ENCODE measurements around the gene DEFB118. TPM values are rescaled to one million over a fixed set of nuclear protein-coding genes. Genes with fewer than 3 reads are reported as not detected.

The DEFB118 gene
- not detected for total RNA-seq
- polyA plus RNA-seq: not detected
- long read RNA-seq, donor 1: 0 reads
- long read RNA-seq, donor 2: 0 reads

GRCh38 chr20:31368301-31368700 is at the start of gene DEFB118:
Gene DEFB118 (plus strand): TSS chr20:31368601. CDS start chr20:31368651, 50 bp downstream.
- Histone ChIP-seq H3K27ac (no peak within 1 kb of the TSS), H3K4me1 (no peaks in the 10 kb centered on the region), H3K9me3 (peaks cover 0 to 22% (median 17%) of the 10 kb centered on the region in 8 donors), H3K4me3 (no peak within 1 kb of the TSS), H3K27me3 (replicated peaks in 1 of 7) (no peaks in the 10 kb centered on the region), H3K36me3 (no peaks in the 10 kb centered on the region)
- intact Hi-C loops (cut with DNase I; ENCODE audit: low total_unique reads): no loop called here
- DNase-seq: no peak
- TF ChIP-seq POLR2A (IDR thresholded peaks at IDR 0.05): no peak
- 71 to 92% (median 81%) methylated on average over 2 of the region's 2 CpGs for WGBS, 5 donors

GRCh38 chr20:31322504-31322903 is 45.9 kb upstream of the DEFB118 start:
- no peak for DNase-seq
- Histone ChIP-seq H3K4me3 (no peak overlapping the region), H3K27ac (no peak overlapping the region), H3K9me3 (peaks cover 3 to 56% (median 45%) of the 10 kb centered on the region in 8 donors), H3K4me1 (no peaks in the 10 kb centered on the region), H3K36me3 (no peaks in the 10 kb centered on the region), H3K27me3 (replicated peaks in 1 of 7) (peaks cover 0 to 3% (median 0%) of the 10 kb centered on the region in 7 donors)
- WGBS, 5 donors: 37 to 50% (median 47%) methylated on average over 3 of the region's 3 CpGs
- TF ChIP-seq CTCF (IDR thresholded peaks at IDR 0.05 in 8 of 11, conservative IDR thresholded peaks at IDR 0.05 in 3 of 11) (no peak), POLR2AphosphoS5 (IDR thresholded peaks at IDR 0.05) (no peak), POLR2A (IDR thresholded peaks at IDR 0.05) (no peak)
- intact Hi-C loops (cut with DNase I; ENCODE audit: low total_unique reads): no loop called here

GRCh38 chr20:31330893-31331292 is 37.5 kb upstream of the DEFB118 start:
- intact Hi-C loops (cut with DNase I; ENCODE audit: low total_unique reads): no loop called here
- H3K27ac ChIP-seq: no peak overlapping the region
- no peaks in the 10 kb centered on the region for H3K36me3 ChIP-seq
- no peak overlapping the region for H3K4me3 ChIP-seq
- DNase-seq: no peak
- H3K4me1 ChIP-seq: no peaks in the 10 kb centered on the region
- TF ChIP-seq POLR2A (IDR thresholded peaks at IDR 0.05) (no peak), POLR2AphosphoS5 (IDR thresholded peaks at IDR 0.05) (no peak), CTCF (IDR thresholded peaks at IDR 0.05 in 8 of 11, conservative IDR thresholded peaks at IDR 0.05 in 3 of 11) (no peak)
- peaks cover 0 to 29% (median 8%) of the 10 kb centered on the region in 8 donors for H3K9me3 ChIP-seq
- H3K27me3 ChIP-seq (replicated peaks in 1 of 7): peaks cover 0 to 5% (median 0%) of the 10 kb centered on the region in 7 donors

- Histone ChIP-seq H3K27me3 (replicated peaks in 1 of 7) (no peaks in the 10 kb centered on the region), H3K27ac (no peak overlapping the region), H3K4me3 (no peak overlapping the region), H3K4me1 (no peaks in the 10 kb centered on the region), H3K9me3 (peaks cover 0 to 2% (median 0%) of the 10 kb centered on the region in 8 donors), H3K36me3 (no peaks in the 10 kb centered on the region)
- TF ChIP-seq POLR2A (IDR thresholded peaks at IDR 0.05) (no peak), CTCF (IDR thresholded peaks at IDR 0.05 in 8 of 11, conservative IDR thresholded peaks at IDR 0.05 in 3 of 11) (no peak), POLR2AphosphoS5 (IDR thresholded peaks at IDR 0.05) (no peak)
- no peak for DNase-seq
- intact Hi-C loops (cut with DNase I; ENCODE audit: low total_unique reads): no loop called here
Measured at GRCh38 chr20:31341470-31341869, 26.9 kb upstream of the DEFB118 start.

- Histone ChIP-seq H3K4me3 (no peak overlapping the region), H3K9me3 (peaks cover 0 to 6% (median 0%) of the 10 kb centered on the region in 8 donors), H3K36me3 (no peaks in the 10 kb centered on the region), H3K27me3 (replicated peaks in 1 of 7) (peaks cover 0 to 10% (median 0%) of the 10 kb centered on the region in 7 donors), H3K27ac (no peak overlapping the region), H3K4me1 (no peaks in the 10 kb centered on the region)
- 58 to 74% (median 67%) methylated on average over 1 of the region's 1 CpG for WGBS, 5 donors
- intact Hi-C loops (cut with DNase I; ENCODE audit: low total_unique reads): no loop called here
- DNase-seq: no peak
- TF ChIP-seq POLR2AphosphoS5 (IDR thresholded peaks at IDR 0.05): no peak
- TF ChIP-seq POLR2A (IDR thresholded peaks at IDR 0.05): no peak
- TF ChIP-seq CTCF (IDR thresholded peaks at IDR 0.05 in 8 of 11, conservative IDR thresholded peaks at IDR 0.05 in 3 of 11): no peak
Measured at GRCh38 chr20:31355981-31356380, 12.4 kb upstream of the DEFB118 start.

Measured in spleen (tissue), 13 donors.